Measurements from ENCODE around the gene TSN. TPM values are rescaled to one million over a fixed set of nuclear protein-coding genes. Genes with fewer than 3 reads are reported as not detected.
"Not testable (repeated sequence)": the region's sequence is repeated elsewhere in the genome, so short reads cannot be mapped to it uniquely, and the experiment has no call there.

The TSN gene
- total RNA-seq, 1 experiment from 2014 or later, result 125 TPM

GRCh38 chr2:121810959-121811853 lies 55.8 kb downstream of the TSN start:
- H3K9me3 Mint-ChIP-seq (ENCODE audit: low read depth, unreplicated experiment), result no peaks in the 10 kb centered on the region
- DNase-seq, result peak; percentile 58
- intact Hi-C loops (cut with micrococcal nuclease; ENCODE audit: unreplicated experiment), result loop anchor here (5.0 kb wide), 1 partner anchor 156 kb away; no protein-coding TSS in a partner anchor

GRCh38 chr2:121813083-121813482 lies 57.6 kb downstream of the TSN start:
- BruUV-seq (replicated peaks); H3K27ac Mint-ChIP-seq (ENCODE audit: unreplicated experiment); H3K4me3 Mint-ChIP-seq (ENCODE audit: low read depth, unreplicated experiment); H3K36me3 Mint-ChIP-seq (ENCODE audit: insufficient read depth, unreplicated experiment); CTCF ChIA-PET; DNase-seq; H3K9me3 Mint-ChIP-seq (ENCODE audit: low read depth, unreplicated experiment): not testable (repeated sequence)
- Mint-ChIP-seq H3K4me1 (ENCODE audit: low read depth, unreplicated experiment) (peaks cover 12% of the 10 kb centered on the region), H3K27me3 (ENCODE audit: unreplicated experiment) (peaks cover 29% of the 10 kb centered on the region)
- intact Hi-C loops (cut with micrococcal nuclease; ENCODE audit: unreplicated experiment), result loop anchor here (5.0 kb wide), 1 partner anchor 154 kb away; no protein-coding TSS in a partner anchor

More at GRCh38 chr2:121810959-121811853, 55.8 kb downstream of the TSN start:
- Mint-ChIP-seq H3K4me3 (ENCODE audit: low read depth, unreplicated experiment) (no peak overlapping the region), H3K4me1 (ENCODE audit: low read depth, unreplicated experiment) (peaks cover 12% of the 10 kb centered on the region), H3K27me3 (ENCODE audit: unreplicated experiment) (peaks cover 15% of the 10 kb centered on the region), H3K27ac (ENCODE audit: unreplicated experiment) (no peak overlapping the region), H3K36me3 (ENCODE audit: insufficient read depth, unreplicated experiment) (no peaks in the 10 kb centered on the region)
- BruUV-seq (replicated peaks), result no TSS peak
- TF ChIP-seq, protein P1, sequence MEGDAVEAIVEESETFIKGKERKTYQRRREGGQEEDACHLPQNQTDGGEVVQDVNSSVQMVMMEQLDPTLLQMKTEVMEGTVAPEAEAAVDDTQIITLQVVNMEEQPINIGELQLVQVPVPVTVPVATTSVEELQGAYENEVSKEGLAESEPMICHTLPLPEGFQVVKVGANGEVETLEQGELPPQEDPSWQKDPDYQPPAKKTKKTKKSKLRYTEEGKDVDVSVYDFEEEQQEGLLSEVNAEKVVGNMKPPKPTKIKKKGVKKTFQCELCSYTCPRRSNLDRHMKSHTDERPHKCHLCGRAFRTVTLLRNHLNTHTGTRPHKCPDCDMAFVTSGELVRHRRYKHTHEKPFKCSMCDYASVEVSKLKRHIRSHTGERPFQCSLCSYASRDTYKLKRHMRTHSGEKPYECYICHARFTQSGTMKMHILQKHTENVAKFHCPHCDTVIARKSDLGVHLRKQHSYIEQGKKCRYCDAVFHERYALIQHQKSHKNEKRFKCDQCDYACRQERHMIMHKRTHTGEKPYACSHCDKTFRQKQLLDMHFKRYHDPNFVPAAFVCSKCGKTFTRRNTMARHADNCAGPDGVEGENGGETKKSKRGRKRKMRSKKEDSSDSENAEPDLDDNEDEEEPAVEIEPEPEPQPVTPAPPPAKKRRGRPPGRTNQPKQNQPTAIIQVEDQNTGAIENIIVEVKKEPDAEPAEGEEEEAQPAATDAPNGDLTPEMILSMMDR (IDR thresholded peaks at IDR 0.05; ENCODE audit: unreplicated experiment), result peak; percentile 34
- CTCF ChIA-PET, result interaction anchor here (0.6 to 1.3 kb wide), 6 partner anchors 21 to 504 kb away, joined by 3 to 6 read pairs (median 4); no protein-coding TSS in a partner anchor

- Mint-ChIP-seq H3K4me1 (ENCODE audit: low read depth, unreplicated experiment) (peaks cover 12% of the 10 kb centered on the region), H3K27ac (ENCODE audit: unreplicated experiment) (no peak overlapping the region), H3K27me3 (ENCODE audit: unreplicated experiment) (peaks cover 47% of the 10 kb centered on the region), H3K4me3 (ENCODE audit: low read depth, unreplicated experiment) (no peak overlapping the region), H3K9me3 (ENCODE audit: low read depth, unreplicated experiment) (no peaks in the 10 kb centered on the region), H3K36me3 (ENCODE audit: insufficient read depth, unreplicated experiment) (no peaks in the 10 kb centered on the region)
- no TSS peak for BruUV-seq (replicated peaks)
- intact Hi-C loops (cut with micrococcal nuclease; ENCODE audit: unreplicated experiment), result no loop called here
- CTCF ChIA-PET, result no interaction called here
- DNase-seq, result no peak
- TF ChIP-seq, protein P1 (IDR thresholded peaks at IDR 0.05; ENCODE audit: unreplicated experiment), result no peak
Measured at GRCh38 chr2:121815216-121815615, 59.8 kb downstream of the TSN start.

DNA sequence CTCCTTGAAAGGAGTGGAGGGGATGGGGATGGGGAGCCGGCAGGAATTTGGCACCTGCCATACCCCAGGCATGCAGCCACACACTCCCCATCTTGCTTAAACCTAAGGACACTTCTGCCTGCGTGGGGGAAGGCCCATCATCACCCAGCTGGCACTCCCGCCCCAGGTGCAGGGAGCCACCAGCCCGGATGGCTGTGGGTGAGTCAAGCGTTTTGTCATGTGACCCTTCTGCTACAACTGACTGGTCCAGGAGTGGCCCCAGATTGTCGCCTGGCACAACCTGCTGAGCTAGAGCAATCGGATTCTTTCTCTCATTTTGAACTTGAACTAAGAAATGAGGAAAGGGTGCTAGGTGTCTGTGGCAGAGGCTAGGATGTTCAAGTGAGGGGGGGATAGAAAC lies 61.3 kb downstream of the TSN start:
- BruUV-seq (replicated peaks), result no TSS peak
- TF ChIP-seq, protein P1 (IDR thresholded peaks at IDR 0.05; ENCODE audit: unreplicated experiment), result no peak
- Mint-ChIP-seq H3K36me3 (ENCODE audit: insufficient read depth, unreplicated experiment) (no peaks in the 10 kb centered on the region), H3K9me3 (ENCODE audit: low read depth, unreplicated experiment) (no peaks in the 10 kb centered on the region), H3K4me3 (ENCODE audit: low read depth, unreplicated experiment) (no peak overlapping the region), H3K27me3 (ENCODE audit: unreplicated experiment) (peaks cover 47% of the 10 kb centered on the region), H3K4me1 (ENCODE audit: low read depth, unreplicated experiment) (peaks cover under 1% of the 10 kb centered on the region), H3K27ac (ENCODE audit: unreplicated experiment) (no peak overlapping the region)
- intact Hi-C loops (cut with micrococcal nuclease; ENCODE audit: unreplicated experiment), result no loop called here
- DNase-seq, result no peak
- CTCF ChIA-PET, result interaction anchor here (0.6 kb wide), 1 partner anchor 78 kb away, joined by 3 read pairs; no protein-coding TSS in a partner anchor

DNA sequence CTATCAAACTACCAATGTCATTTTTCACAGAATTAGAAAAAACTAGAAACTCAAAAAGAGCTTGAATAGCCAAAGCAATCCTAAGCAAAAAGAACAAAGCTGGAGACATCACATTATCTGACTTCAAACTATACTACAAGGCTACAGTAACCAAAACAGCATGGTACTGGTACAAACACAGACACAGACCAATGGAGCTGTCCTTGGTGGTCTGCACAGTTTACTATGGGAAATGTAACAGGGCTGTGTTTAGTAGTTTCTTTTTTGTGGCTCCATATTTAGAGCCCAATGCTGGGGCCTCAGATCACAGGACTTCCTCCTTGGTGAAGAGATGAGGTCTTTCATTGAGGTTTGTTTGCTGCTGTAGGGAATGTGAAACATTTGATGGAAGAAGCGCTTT lies 61.9 kb downstream of the TSN start:
- CTCF ChIA-PET, result interaction anchor here (0.6 kb wide), 1 partner anchor 77 kb away, joined by 3 read pairs; no protein-coding TSS in a partner anchor
- intact Hi-C loops (cut with micrococcal nuclease; ENCODE audit: unreplicated experiment); H3K36me3 Mint-ChIP-seq (ENCODE audit: insufficient read depth, unreplicated experiment); H3K9me3 Mint-ChIP-seq (ENCODE audit: low read depth, unreplicated experiment); H3K27ac Mint-ChIP-seq (ENCODE audit: unreplicated experiment); H3K4me3 Mint-ChIP-seq (ENCODE audit: low read depth, unreplicated experiment); H3K4me1 Mint-ChIP-seq (ENCODE audit: low read depth, unreplicated experiment); DNase-seq; BruUV-seq (replicated peaks): not testable (repeated sequence)
- H3K27me3 Mint-ChIP-seq (ENCODE audit: unreplicated experiment), result peaks cover 47% of the 10 kb centered on the region

Other genes with a start within 250 kb of the TSN start
- not detected in 2 replicates for gene RNU4ATAC, start 224.8 kb upstream of the TSN start, total RNA-seq (2022)
- 54.3 and 59.7 TPM in 2 replicates for gene CLASP1, start 106.2 kb upstream of the TSN start, total RNA-seq (2022)
- 82.9 and 95.2 TPM in 2 replicates for gene NIFK, start 18.8 kb upstream of the TSN start, total RNA-seq (2022)

Data from Calu3 (cell line).